SK-N-SH (cell line): ENCODE measurements around the gene KCNIP4. TPM values are rescaled to one million over a fixed set of nuclear protein-coding genes. Genes with fewer than 3 reads are reported as not detected.

Source experiments
- CTCF ChIA-PET: fragments of 300-600, 350-600 bp; formaldehyde crosslinking; extraction: SDS; loops from one replicate; lab custom pipeline; 2021; lab: Yijun Ruan, JAX
- POLR2A ChIA-PET: fragments of 350-600 bp; sonication (Branson Sonifier 250); formaldehyde crosslinking; extraction: SDS; loops from one replicate; lab custom pipeline; 2020; ENCODE audit warnings: antibody characterized with exemption, inconsistent platforms; lab: Yijun Ruan, JAX
- DNase-seq: peaks from one replicate; pipeline ENCODE4 v3.0.0; 2012
- H2AFZ ChIP-seq: fragments of 200-600 bp; sonication (generic); 2 replicates; pipeline ENCODE4 v1.8.1; 2016; ENCODE audit warnings: antibody characterized with exemption, mild to moderate bottlenecking, low read depth
- H3F3A ChIP-seq: fragments of 200-600 bp; sonication (generic); replicated peaks from 2 replicates; pipeline ENCODE3; 2016; ENCODE audit warnings: antibody characterized with exemption, mild to moderate bottlenecking; ENCODE audit not compliant: insufficient read depth
- H3K27ac ChIP-seq, 2 experiments: fragments of 200-500 bp in 1 of 2; fragments of 200-600 bp in 1 of 2; sonication (Bioruptor generic) in 1 of 2; sonication (generic), shearing (Covaris generic) in 1 of 2; 2 replicates each; pipeline versions ENCODE4 v1.5.1 to v1.6.1; 2014 to 2016; ENCODE audit warnings: low read depth in 2 of 2, inconsistent platforms in 1 of 2, low read length in 1 of 2, mild to moderate bottlenecking in 1 of 2, mixed read lengths in 1 of 2
- H3K27me3 ChIP-seq: fragments of 200-600 bp; sonication (generic), shearing (Covaris generic); 2 replicates; pipeline ENCODE4 v1.6.1; 2016; ENCODE audit warnings: mixed run types; ENCODE audit not compliant: insufficient read depth
- H3K36me3 ChIP-seq, 2 experiments: fragments of 200-500 bp in 1 of 2; fragments of 200-600 bp in 1 of 2; sonication (Bioruptor generic) in 1 of 2; sonication (generic) in 1 of 2; replicated peaks in 1 of 2; 2 replicates each; pipeline versions ENCODE3 to v1.5.1; 2014 to 2016; ENCODE audit warnings: low read length in 1 of 2, mild to moderate bottlenecking in 1 of 2; ENCODE audit not compliant: insufficient read depth in 2 of 2, control insufficient read depth in 1 of 2
- H3K4me1 ChIP-seq, 2 experiments: fragments of 200-500 bp in 1 of 2; fragments of 200-600 bp in 1 of 2; sonication (Bioruptor generic) in 1 of 2; sonication (generic), shearing (Covaris generic) in 1 of 2; 2 replicates each; pipeline versions ENCODE4 v1.5.1 to v1.6.1; 2014 to 2016; ENCODE audit warnings: low read depth in 1 of 2, low read length in 1 of 2, mixed run types in 1 of 2; ENCODE audit not compliant: insufficient read depth in 2 of 2, control insufficient read depth in 1 of 2
- H3K4me2 ChIP-seq: fragments of 200-600 bp; sonication (generic), shearing (Covaris generic); 2 replicates; pipeline ENCODE4 v1.6.1; 2017; ENCODE audit warnings: mixed run types
- H3K4me3 ChIP-seq, 2 experiments: fragments of 200-500 bp in 1 of 2; fragments of 200-600 bp in 1 of 2; sonication (Bioruptor generic) in 1 of 2; sonication (generic), shearing (Covaris generic) in 1 of 2; 2 replicates each; pipeline versions ENCODE4 v1.5.1 to v1.8.1; 2014 to 2016; ENCODE audit warnings: low read depth in 2 of 2, inconsistent platforms in 1 of 2, low read length in 1 of 2, mild to moderate bottlenecking in 1 of 2, mixed read lengths in 1 of 2, moderate library complexity in 1 of 2
- H3K79me2 ChIP-seq: fragments of 200-600 bp; sonication (generic); 2 replicates; pipeline ENCODE4 v1.8.1; 2017; ENCODE audit warnings: mild to moderate bottlenecking; ENCODE audit not compliant: insufficient read depth
- H3K9ac ChIP-seq: fragments of 200-600 bp; sonication (generic); 2 replicates; pipeline ENCODE4 v1.6.1; 2017; ENCODE audit warnings: mixed run types
- H3K9me2 ChIP-seq: fragments of 200-600 bp; sonication (generic); 2 replicates; pipeline ENCODE4 v1.6.1; 2017; ENCODE audit warnings: mixed run types
- H3K9me3 ChIP-seq: fragments of 200-600 bp; sonication (generic); 2 replicates; pipeline ENCODE4 v1.6.1; 2017; ENCODE audit warnings: mixed run types, mild to moderate bottlenecking, moderate library complexity
- H4K20me1 ChIP-seq: fragments of 200-600 bp; sonication (generic); 2 replicates; pipeline ENCODE4 v1.6.1; 2017; ENCODE audit warnings: mild to moderate bottlenecking, mixed run types; ENCODE audit not compliant: insufficient read depth
- CTCF ChIP-seq: fragments of 200-600 bp; sonication (generic); IDR thresholded peaks from 2 replicates; pipeline ENCODE4 v1.6.1; 2017; ENCODE audit warnings: antibody characterized with exemption, mild to moderate bottlenecking, moderate library complexity
- EP300 ChIP-seq, 2 experiments: IDR thresholded peaks; 2 replicates each; pipeline versions ENCODE4 v1.4.0 to v1.6.1; 2012; ENCODE audit warnings: borderline replicate concordance in 1 of 2, low read depth in 1 of 2, low read length in 1 of 2
- FOSL2 ChIP-seq: IDR thresholded peaks from 2 replicates; pipeline ENCODE4 v1.4.0; 2012; ENCODE audit warnings: low read depth, mild to moderate bottlenecking, moderate library complexity, borderline replicate concordance
- FOXJ3 ChIP-seq: sonication (generic); formaldehyde crosslinking; IDR thresholded peaks from 2 replicates; pipeline ENCODE4 v1.5.1; 2020; ENCODE audit warnings: mild to moderate bottlenecking, missing genetic modification reagents
- GATA2 ChIP-seq: sonication (generic); formaldehyde crosslinking; IDR thresholded peaks from 2 replicates; pipeline ENCODE4 v1.5.0; 2020; ENCODE audit warnings: mild to moderate bottlenecking, missing genetic modification reagents
- IRF3 ChIP-seq: fragments of 150-350 bp; IDR thresholded peaks from 2 replicates; pipeline ENCODE4 v1.6.1; 2016; ENCODE audit warnings: mild to moderate bottlenecking, low read depth, low read length
- PBX3 ChIP-seq: IDR thresholded peaks from 2 replicates; pipeline ENCODE4; 2012
- POLR2AphosphoS5 ChIP-seq: IDR thresholded peaks from 2 replicates; pipeline ENCODE4 v1.6.1; 2012; ENCODE audit warnings: low read depth, low read length
- RAD21 ChIP-seq: IDR thresholded peaks from 2 replicates; pipeline ENCODE4 v1.6.1; 2012; ENCODE audit warnings: mild to moderate bottlenecking, low read length
- RFX5 ChIP-seq: IDR thresholded peaks from 2 replicates; pipeline ENCODE4 v1.6.1; 2012; ENCODE audit warnings: mild to moderate bottlenecking, improper control_type of control experiment, low read length
- TAF1 ChIP-seq: IDR thresholded peaks from 2 replicates; pipeline ENCODE4 v1.6.1; 2012; ENCODE audit warnings: low read depth, mild to moderate bottlenecking, low read length, moderate library complexity, borderline replicate concordance
- USF2 ChIP-seq: fragments of 150-350 bp; IDR thresholded peaks from 2 replicates; pipeline ENCODE4 v1.6.1; 2017; ENCODE audit warnings: antibody characterized with exemption, low read length, low read depth, borderline replicate concordance
- ZBTB33 ChIP-seq: IDR thresholded peaks from 2 replicates; pipeline ENCODE4 v1.4.0; 2012; ENCODE audit warnings: low read depth, borderline replicate concordance
- WGBS: methylation state at CpG from one replicate; pipeline ENCODE4 v1.1.6; 2017; ENCODE audit warnings: low lambda C conversion rate; 5-methylcytosine and 5-hydroxymethylcytosine counted together
- polyA plus RNA-seq, 3 experiments: library from polyadenylated mRNA; depleted of rRNA; stranded (reverse); fragments of >200 nt; gene quantifications; 2 replicates each; pipeline ENCODE4 v1.2.3, GENCODE V29; 2012

KCNIP4 gene
- polyA plus RNA-seq, 1 of the 3 experiments (the other 2 are of a cell fraction), result 0.18 TPM

- no peaks in the 10 kb centered on the region for H3K9me2 ChIP-seq
- H3K4me3 ChIP-seq, result no peak overlapping the region
- H3K9me3 ChIP-seq, result no peaks in the 10 kb centered on the region
- H3F3A ChIP-seq, result no peaks in the 10 kb centered on the region
- POLR2A ChIA-PET, result no interaction called here
- CTCF ChIA-PET, result no interaction called here
- no peak overlapping the region for H3K4me2 ChIP-seq
- no peaks in the 10 kb centered on the region for H3K27me3 ChIP-seq
- no peaks in the 10 kb centered on the region for H3K4me1 ChIP-seq
- 27% methylated on average over 3 of the region's 3 CpGs for WGBS
- H3K9ac ChIP-seq, result no peak overlapping the region
- H3K27ac ChIP-seq, result no peak overlapping the region
- H3K79me2 ChIP-seq, result no peaks in the 10 kb centered on the region
- no peaks in the 10 kb centered on the region for H4K20me1 ChIP-seq
- H2AFZ ChIP-seq, result no peak overlapping the region
- TF ChIP-seq CTCF (no peak), POLR2AphosphoS5 (no peak), FOXJ3 (CRISPR knock-in tag) (no peak), IRF3 (no peak), GATA2 (CRISPR knock-in tag) (no peak), FOSL2 (no peak), USF2 (no peak), RAD21 (no peak), ZBTB33 (no peak)
- H3K36me3 ChIP-seq, result no peaks in the 10 kb centered on the region
- no peak for DNase-seq
Measured at GRCh38 chr4:21964762-21965319, 16.3 kb upstream of the KCNIP4 start.

GRCh38 chr4:21962691-21963090 is 14.1 kb upstream of the KCNIP4 start:
- H4K20me1 ChIP-seq, result no peaks in the 10 kb centered on the region
- no peaks in the 10 kb centered on the region for H3K9me3 ChIP-seq
- ChIA-PET POLR2A (no interaction called here), CTCF (no interaction called here)
- H3K79me2 ChIP-seq, result no peaks in the 10 kb centered on the region
- TF ChIP-seq IRF3 (no peak), EP300 (IDR thresholded peaks at IDR 0.05; ENCODE audit: borderline replicate concordance in 1 of 2, low read depth in 1 of 2, low read length in 1 of 2) (no peak), TAF1 (no peak), RFX5 (no peak), PBX3 (no peak), CTCF (no peak)
- 9% methylated on average over 3 of the region's 3 CpGs for WGBS
- H3K27me3 ChIP-seq, result no peaks in the 10 kb centered on the region
- no peak overlapping the region for H2AFZ ChIP-seq
- H3K27ac ChIP-seq, result no peak overlapping the region
- H3K4me3 ChIP-seq, result no peak overlapping the region
- no peaks in the 10 kb centered on the region for H3F3A ChIP-seq
- H3K9ac ChIP-seq, result no peak overlapping the region
- no peak overlapping the region for H3K4me2 ChIP-seq
- H3K4me1 ChIP-seq, result no peaks in the 10 kb centered on the region
- DNase-seq, result no peak
- H3K36me3 ChIP-seq, result no peaks in the 10 kb centered on the region
- no peaks in the 10 kb centered on the region for H3K9me2 ChIP-seq
